HEK293 (cell line): ENCODE data around the gene PHKA2.

ENCODE experiments used
- CTCF ChIA-PET: fragments of 350-600 bp; formaldehyde crosslinking; extraction: SDS; loops from one replicate; lab custom pipeline; 2021; ENCODE audit warnings: antibody characterized with exemption; lab: Yijun Ruan, JAX
- POLR2A ChIA-PET: fragments of 300-600 bp; formaldehyde crosslinking; extraction: SDS; loops from one replicate; lab custom pipeline; 2020; ENCODE audit warnings: antibody characterized with exemption, inconsistent platforms; lab: Yijun Ruan, JAX
- H3K27ac ChIP-seq: fragments of 200-500 bp; sonication (Bioruptor generic); 2 replicates; pipeline ENCODE4 v1.5.1; 2014; ENCODE audit warnings: low read depth, low read length, control low read depth, inconsistent platforms; ENCODE audit errors: extremely low read depth
- H3K36me3 ChIP-seq, 2 experiments: fragments of 200-500 bp in 1 of 2; sonication (Bioruptor generic) in 1 of 2; 1 replicate in 1 of 2; 2 replicates in 1 of 2; pipeline ENCODE4 v1.5.1; 2014 to 2017; ENCODE audit warnings: inconsistent platforms in 2 of 2, low read length in 2 of 2; ENCODE audit not compliant: control insufficient read depth in 2 of 2, insufficient read depth in 1 of 2
- H3K4me1 ChIP-seq: fragments of 200-500 bp; sonication (Bioruptor generic); 2 replicates; pipeline ENCODE4 v1.5.1; 2014; ENCODE audit warnings: mild to moderate bottlenecking, low read length, inconsistent platforms; ENCODE audit not compliant: control insufficient read depth, insufficient read depth
- H3K4me3 ChIP-seq: 2 replicates; pipeline ENCODE4 v1.5.1; 2011; ENCODE audit warnings: low read depth, mild to moderate bottlenecking, control low read depth, low read length, moderate library complexity
- H3K9me3 ChIP-seq: fragments of 200-500 bp; sonication (Bioruptor generic); 2 replicates; pipeline ENCODE4 v1.5.1; 2014; ENCODE audit warnings: low read depth, low read length, inconsistent platforms; ENCODE audit not compliant: control insufficient read depth, insufficient read depth
- BCL11A ChIP-seq: fragments of 450-650 bp; formaldehyde crosslinking; IDR thresholded peaks from 2 replicates; pipeline ENCODE4 v1.5.1; 2016; ENCODE audit warnings: low read depth, missing biosample characterization, missing genetic modification characterization
- BCL11B ChIP-seq: fragments of 450-650 bp; formaldehyde crosslinking; IDR thresholded peaks from 2 replicates; pipeline ENCODE4 v1.5.1; 2016; ENCODE audit warnings: low read depth, missing biosample characterization, missing genetic modification characterization
- GLI2 ChIP-seq: fragments of 450-650 bp; formaldehyde crosslinking; IDR thresholded peaks from 2 replicates; pipeline ENCODE4; 2017; ENCODE audit warnings: missing biosample characterization, missing genetic modification characterization, low read depth, borderline replicate concordance
- IKZF3 ChIP-seq: fragments of 450-650 bp; IDR thresholded peaks from 2 replicates; pipeline ENCODE4 v1.5.0; 2018; ENCODE audit warnings: missing biosample characterization, mild to moderate bottlenecking, missing genetic modification characterization, moderate library complexity
- KLF10 ChIP-seq: fragments of 450-650 bp; IDR thresholded peaks from 2 replicates; pipeline ENCODE4 v1.5.1; 2018; ENCODE audit warnings: missing biosample characterization, mild to moderate bottlenecking, missing genetic modification characterization
- MZF1 ChIP-seq: fragments of 450-650 bp; formaldehyde crosslinking; IDR thresholded peaks from 2 replicates; pipeline ENCODE4 v1.5.1; 2017; ENCODE audit warnings: missing biosample characterization, missing genetic modification characterization, borderline replicate concordance
- ZNF140 ChIP-seq: fragments of 450-650 bp; formaldehyde crosslinking; IDR thresholded peaks from 2 replicates; pipeline ENCODE4 v1.5.1; 2016; ENCODE audit warnings: missing biosample characterization, missing genetic modification characterization
- ZNF169 ChIP-seq: fragments of 450-650 bp; formaldehyde crosslinking; IDR thresholded peaks from 2 replicates; pipeline ENCODE4 v1.5.1; 2016; ENCODE audit warnings: missing biosample characterization, missing genetic modification characterization
- ZNF223 ChIP-seq: fragments of 450-650 bp; formaldehyde crosslinking; IDR thresholded peaks from 2 replicates; pipeline ENCODE4 v1.5.1; 2016; ENCODE audit warnings: missing biosample characterization, missing genetic modification characterization
- ZNF274 ChIP-seq, 2 experiments: fragments of 200-500 bp in 1 of 2; fragments of 450-650 bp in 1 of 2; sonication (Bioruptor generic) in 1 of 2; formaldehyde crosslinking in 1 of 2; IDR thresholded peaks; 2 replicates each; pipeline versions ENCODE4 v1.5.1 to v1.6.1; 2014 to 2016; ENCODE audit warnings: borderline replicate concordance in 1 of 2, inconsistent platforms in 1 of 2, low read length in 1 of 2, missing biosample characterization in 1 of 2, missing genetic modification characterization in 1 of 2
- ZNF311 ChIP-seq: fragments of 450-650 bp; formaldehyde crosslinking; IDR thresholded peaks from 2 replicates; pipeline ENCODE4 v1.5.1; 2017; ENCODE audit warnings: missing biosample characterization, missing genetic modification characterization, borderline replicate concordance
- ZNF341 ChIP-seq: fragments of 450-650 bp; formaldehyde crosslinking; IDR thresholded peaks from 2 replicates; pipeline ENCODE4; 2016; ENCODE audit warnings: low read depth, missing biosample characterization, missing genetic modification characterization
- ZNF354C ChIP-seq: fragments of 450-650 bp; formaldehyde crosslinking; IDR thresholded peaks from 2 replicates; pipeline ENCODE4 v1.5.1; 2016; ENCODE audit warnings: missing biosample characterization, missing genetic modification characterization, low read depth, borderline replicate concordance
- ZNF366 ChIP-seq: fragments of 450-650 bp; formaldehyde crosslinking; conservative IDR thresholded peaks from 2 replicates; pipeline ENCODE4 v1.5.1; 2016; ENCODE audit warnings: missing biosample characterization, missing genetic modification characterization
- ZNF391 ChIP-seq: fragments of 450-650 bp; formaldehyde crosslinking; IDR thresholded peaks from 2 replicates; pipeline ENCODE4 v1.5.1; 2016; ENCODE audit warnings: low read depth, missing biosample characterization, missing genetic modification characterization, borderline replicate concordance
- ZNF426 ChIP-seq: fragments of 450-650 bp; formaldehyde crosslinking; IDR thresholded peaks from 2 replicates; pipeline ENCODE4 v1.5.1; 2017; ENCODE audit warnings: missing biosample characterization, missing genetic modification characterization, mild to moderate bottlenecking, inconsistent platforms, moderate library complexity
- ZNF514 ChIP-seq: fragments of 450-650 bp; formaldehyde crosslinking; IDR thresholded peaks from 2 replicates; pipeline ENCODE4 v1.5.1; 2016; ENCODE audit warnings: missing biosample characterization, missing genetic modification characterization
- ZNF585B ChIP-seq: fragments of 450-650 bp; formaldehyde crosslinking; IDR thresholded peaks from 2 replicates; pipeline ENCODE4 v1.5.1; 2016; ENCODE audit warnings: missing biosample characterization, missing genetic modification characterization
- ZNF621 ChIP-seq: fragments of 450-650 bp; formaldehyde crosslinking; IDR thresholded peaks from 2 replicates; pipeline ENCODE4 v1.5.1; 2017; ENCODE audit warnings: missing biosample characterization, missing genetic modification characterization
- ZNF626 ChIP-seq: fragments of 450-650 bp; sonication (Bioruptor Pico); formaldehyde crosslinking; IDR thresholded peaks from 2 replicates; pipeline ENCODE4 v1.5.1; 2018; ENCODE audit warnings: missing biosample characterization, missing genetic modification characterization, inconsistent platforms
- ZNF664 ChIP-seq: fragments of 450-650 bp; formaldehyde crosslinking; IDR thresholded peaks from 2 replicates; pipeline ENCODE4 v1.5.1; 2016; ENCODE audit warnings: missing biosample characterization, missing genetic modification characterization
- ZNF701 ChIP-seq: fragments of 450-650 bp; formaldehyde crosslinking; IDR thresholded peaks from 2 replicates; pipeline ENCODE4 v1.5.1; 2016; ENCODE audit warnings: missing biosample characterization, missing genetic modification characterization
- ZNF792 ChIP-seq: fragments of 450-650 bp; formaldehyde crosslinking; IDR thresholded peaks from 2 replicates; pipeline ENCODE4 v1.5.1; 2016; ENCODE audit warnings: missing biosample characterization, missing genetic modification characterization
- ZSCAN23 ChIP-seq: fragments of 450-650 bp; formaldehyde crosslinking; IDR thresholded peaks from 2 replicates; pipeline ENCODE4 v1.5.1; 2016; ENCODE audit warnings: missing biosample characterization, missing genetic modification characterization
- TF ChIP-seq, protein P1 (sequence below): fragments of 450-650 bp; formaldehyde crosslinking; IDR thresholded peaks from 2 replicates; pipeline ENCODE4 v1.5.1; 2016; ENCODE audit warnings: missing biosample characterization, missing genetic modification characterization
- TF ChIP-seq, protein P2 (sequence below): fragments of 450-650 bp; formaldehyde crosslinking; IDR thresholded peaks from 2 replicates; pipeline ENCODE4 v1.5.1; 2016; ENCODE audit warnings: missing biosample characterization, missing genetic modification characterization
- TF ChIP-seq, protein P3 (sequence below): fragments of 450-650 bp; formaldehyde crosslinking; IDR thresholded peaks from 2 replicates; pipeline ENCODE4 v1.5.1; 2016; ENCODE audit warnings: missing biosample characterization, missing genetic modification characterization, borderline replicate concordance

PHKA2 gene

DNA sequence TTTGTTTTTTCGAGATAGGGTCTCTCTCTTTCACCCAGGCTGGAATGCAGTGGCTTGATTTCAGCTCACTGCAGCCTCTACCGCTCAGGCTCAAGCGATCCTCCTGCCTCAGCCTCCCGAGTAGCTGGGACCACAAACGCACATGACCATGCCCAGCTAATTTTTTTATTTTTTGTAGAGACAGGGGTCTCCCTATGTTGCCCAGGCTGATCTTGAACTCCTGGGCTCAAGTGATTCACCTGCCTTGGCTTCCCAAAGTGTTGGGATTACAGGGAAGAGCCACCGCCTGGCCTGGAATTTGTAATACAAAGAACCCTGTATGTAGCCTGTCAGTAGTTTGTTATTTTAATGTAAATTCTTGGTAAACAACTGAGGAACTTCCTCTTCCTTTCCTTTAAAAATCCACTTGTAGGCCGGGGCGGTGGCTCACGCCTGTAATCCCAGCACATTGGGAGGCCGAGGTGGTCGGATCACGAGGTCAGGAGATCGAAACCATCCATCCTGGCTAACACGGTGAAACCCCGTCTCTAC is 119.5 kb downstream of the PHKA2 start (continued):
- TF ChIP-seq ZNF426 (tag by site-specific recombination): no peak
- TF ChIP-seq, protein P1, sequence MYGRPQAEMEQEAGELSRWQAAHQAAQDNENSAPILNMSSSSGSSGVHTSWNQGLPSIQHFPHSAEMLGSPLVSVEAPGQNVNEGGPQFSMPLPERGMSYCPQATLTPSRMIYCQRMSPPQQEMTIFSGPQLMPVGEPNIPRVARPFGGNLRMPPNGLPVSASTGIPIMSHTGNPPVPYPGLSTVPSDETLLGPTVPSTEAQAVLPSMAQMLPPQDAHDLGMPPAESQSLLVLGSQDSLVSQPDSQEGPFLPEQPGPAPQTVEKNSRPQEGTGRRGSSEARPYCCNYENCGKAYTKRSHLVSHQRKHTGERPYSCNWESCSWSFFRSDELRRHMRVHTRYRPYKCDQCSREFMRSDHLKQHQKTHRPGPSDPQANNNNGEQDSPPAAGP (tag by site-specific recombination): no peak

DNA sequence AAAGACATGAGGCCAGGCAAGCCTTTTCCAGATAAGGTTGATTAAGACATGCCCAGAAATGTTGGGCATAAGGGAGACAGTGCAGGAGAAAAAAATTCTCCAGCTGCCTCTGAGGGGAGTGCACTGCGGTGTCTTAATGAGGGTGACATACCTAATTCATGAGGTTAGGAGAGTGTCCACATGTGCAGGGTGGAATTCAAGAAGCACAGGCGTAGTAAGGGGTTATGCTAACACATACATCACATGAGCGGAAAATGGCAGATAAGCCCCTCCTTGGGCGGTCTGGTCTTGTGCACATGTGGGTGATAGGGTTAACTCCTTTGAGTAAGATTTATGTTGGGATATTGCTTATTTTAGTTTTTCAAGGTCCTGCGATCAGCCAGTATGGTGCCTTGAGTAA is 122.4 kb downstream of the PHKA2 start:
- ChIA-PET POLR2A (no interaction called here), CTCF (no interaction called here)
- H3K9me3 ChIP-seq: no peaks in the 10 kb centered on the region
- H3K4me3 ChIP-seq: no peak overlapping the region
- H3K27ac ChIP-seq: no peak overlapping the region
- no peaks in the 10 kb centered on the region for H3K4me1 ChIP-seq
- no peaks in the 10 kb centered on the region for H3K36me3 ChIP-seq
- TF ChIP-seq ZNF514 (no peak), ZNF169 (tag by site-specific recombination) (no peak), IKZF3 (no peak), ZNF366 (tag by site-specific recombination) (no peak), ZNF391 (no peak), ZSCAN23 (no peak), ZNF621 (tag by site-specific recombination) (no peak), ZNF585B (tag by site-specific recombination) (no peak), GLI2 (no peak), ZNF140 (no peak), ZNF311 (tag by site-specific recombination) (no peak), ZNF664 (tag by site-specific recombination) (no peak), BCL11A (tag by site-specific recombination) (no peak), ZNF341 (tag by site-specific recombination) (no peak)

DNA sequence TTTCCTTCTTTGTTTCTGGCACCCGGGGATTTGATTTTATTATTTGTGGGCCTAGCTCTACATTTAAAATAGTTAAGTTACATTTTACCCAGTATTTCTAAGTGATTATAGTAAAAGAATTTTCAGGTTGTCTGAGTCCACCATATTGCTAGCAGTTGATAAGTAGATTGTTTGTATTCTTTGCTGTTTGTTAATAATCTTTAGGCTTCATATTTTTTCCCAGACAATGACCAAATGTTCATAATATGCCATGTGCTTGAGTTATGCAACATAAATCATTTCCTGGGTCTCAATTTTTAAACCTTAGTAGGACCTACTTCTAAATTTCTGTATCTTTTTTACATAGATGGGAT is 127.3 kb downstream of the PHKA2 start:
- CTCF ChIA-PET: interaction anchor here (0.5 to 0.7 kb wide), 2 partner anchors 449 to 1153 kb away, joined by 3 read pairs; no protein-coding TSS in a partner anchor

More for the DNA sequence above, 127.3 kb downstream of the PHKA2 start:
- Histone ChIP-seq H3K4me1 (no peaks in the 10 kb centered on the region), H3K9me3 (no peaks in the 10 kb centered on the region), H3K4me3 (no peak overlapping the region), H3K27ac (no peak overlapping the region), H3K36me3 (no peaks in the 10 kb centered on the region)
- POLR2A ChIA-PET: no interaction called here
- TF ChIP-seq ZNF626: no peak
- TF ChIP-seq ZNF792 (tag by site-specific recombination): no peak
- no peak for TF ChIP-seq ZNF274 (IDR thresholded peaks at IDR 0.05; ENCODE audit: low read length)
- no peak for TF ChIP-seq ZNF274 (tag by site-specific recombination; IDR thresholded peaks at IDR 0.05; ENCODE audit: borderline replicate concordance)
- TF ChIP-seq, protein P2, sequence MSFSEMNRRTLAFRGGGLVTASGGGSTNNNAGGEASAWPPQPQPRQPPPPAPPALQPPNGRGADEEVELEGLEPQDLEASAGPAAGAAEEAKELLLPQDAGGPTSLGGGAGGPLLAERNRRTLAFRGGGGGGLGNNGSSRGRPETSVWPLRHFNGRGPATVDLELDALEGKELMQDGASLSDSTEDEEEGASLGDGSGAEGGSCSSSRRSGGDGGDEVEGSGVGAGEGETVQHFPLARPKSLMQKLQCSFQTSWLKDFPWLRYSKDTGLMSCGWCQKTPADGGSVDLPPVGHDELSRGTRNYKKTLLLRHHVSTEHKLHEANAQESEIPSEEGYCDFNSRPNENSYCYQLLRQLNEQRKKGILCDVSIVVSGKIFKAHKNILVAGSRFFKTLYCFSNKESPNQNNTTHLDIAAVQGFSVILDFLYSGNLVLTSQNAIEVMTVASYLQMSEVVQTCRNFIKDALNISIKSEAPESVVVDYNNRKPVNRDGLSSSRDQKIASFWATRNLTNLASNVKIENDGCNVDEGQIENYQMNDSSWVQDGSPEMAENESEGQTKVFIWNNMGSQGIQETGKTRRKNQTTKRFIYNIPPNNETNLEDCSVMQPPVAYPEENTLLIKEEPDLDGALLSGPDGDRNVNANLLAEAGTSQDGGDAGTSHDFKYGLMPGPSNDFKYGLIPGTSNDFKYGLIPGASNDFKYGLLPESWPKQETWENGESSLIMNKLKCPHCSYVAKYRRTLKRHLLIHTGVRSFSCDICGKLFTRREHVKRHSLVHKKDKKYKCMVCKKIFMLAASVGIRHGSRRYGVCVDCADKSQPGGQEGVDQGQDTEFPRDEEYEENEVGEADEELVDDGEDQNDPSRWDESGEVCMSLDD (tag by site-specific recombination): no peak
- TF ChIP-seq KLF10: no peak
- TF ChIP-seq ZNF223 (tag by site-specific recombination): no peak
- no peak for TF ChIP-seq BCL11B (tag by site-specific recombination)
- TF ChIP-seq, protein P3, sequence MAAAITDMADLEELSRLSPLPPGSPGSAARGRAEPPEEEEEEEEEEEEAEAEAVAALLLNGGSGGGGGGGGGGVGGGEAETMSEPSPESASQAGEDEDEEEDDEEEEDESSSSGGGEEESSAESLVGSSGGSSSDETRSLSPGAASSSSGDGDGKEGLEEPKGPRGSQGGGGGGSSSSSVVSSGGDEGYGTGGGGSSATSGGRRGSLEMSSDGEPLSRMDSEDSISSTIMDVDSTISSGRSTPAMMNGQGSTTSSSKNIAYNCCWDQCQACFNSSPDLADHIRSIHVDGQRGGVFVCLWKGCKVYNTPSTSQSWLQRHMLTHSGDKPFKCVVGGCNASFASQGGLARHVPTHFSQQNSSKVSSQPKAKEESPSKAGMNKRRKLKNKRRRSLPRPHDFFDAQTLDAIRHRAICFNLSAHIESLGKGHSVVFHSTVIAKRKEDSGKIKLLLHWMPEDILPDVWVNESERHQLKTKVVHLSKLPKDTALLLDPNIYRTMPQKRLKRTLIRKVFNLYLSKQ (tag by site-specific recombination): no peak
- no peak for TF ChIP-seq ZNF354C (tag by site-specific recombination)
- TF ChIP-seq ZNF701: no peak
- no peak for TF ChIP-seq MZF1 (tag by site-specific recombination)
- TF ChIP-seq, all 188 proteins: peak for 0
